HG03432 (cell line): ENCODE measurements around the gene DOK6.

Experiments
- ATAC-seq: cut with Tn5 transposase; IDR thresholded peaks from one replicate; pipeline ENCODE4 v1.9.1; 2021; ENCODE audit warnings: mild to moderate bottlenecking, moderate library complexity; ENCODE audit not compliant: unreplicated experiment

DOK6 gene

DNA sequence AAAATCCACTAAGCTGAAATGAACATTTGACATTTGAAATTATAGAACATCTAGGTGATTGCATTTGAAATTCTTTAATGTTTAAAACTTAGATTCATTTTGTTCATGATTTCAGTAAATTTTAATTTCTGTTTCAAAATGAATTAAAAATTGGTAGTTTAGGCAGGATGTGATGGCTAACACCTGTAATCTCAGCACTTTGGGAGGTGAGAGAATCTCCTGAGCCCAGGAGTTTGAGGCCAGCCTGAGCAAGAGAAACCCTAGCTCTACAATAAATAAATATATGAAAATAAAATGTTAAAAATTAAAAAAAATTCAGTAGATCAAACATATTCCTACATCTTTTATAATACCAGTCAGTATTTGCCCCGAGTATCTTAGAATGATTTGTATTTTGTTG lies 330.0 kb downstream of the DOK6 start:
- ATAC-seq = no peak

DNA sequence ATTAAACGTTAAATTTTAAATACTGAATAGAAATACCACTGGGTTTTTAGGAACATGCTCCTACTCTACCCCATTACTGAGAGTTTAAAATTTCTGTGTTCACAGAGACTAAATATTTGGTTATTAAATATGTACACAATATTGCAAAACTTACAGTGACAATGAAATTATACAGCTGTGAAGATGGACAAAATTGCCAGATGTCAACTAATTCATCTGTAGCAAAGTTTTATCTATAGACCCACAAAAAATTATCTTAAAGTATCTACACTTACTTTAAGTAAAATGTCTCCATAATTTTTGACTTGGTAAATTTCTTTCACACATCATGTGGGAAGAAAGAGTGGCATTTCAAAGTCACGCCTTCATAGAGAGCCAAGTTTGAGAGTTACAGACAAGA lies 333.8 kb downstream of the DOK6 start:
- ATAC-seq = no peak

DNA sequence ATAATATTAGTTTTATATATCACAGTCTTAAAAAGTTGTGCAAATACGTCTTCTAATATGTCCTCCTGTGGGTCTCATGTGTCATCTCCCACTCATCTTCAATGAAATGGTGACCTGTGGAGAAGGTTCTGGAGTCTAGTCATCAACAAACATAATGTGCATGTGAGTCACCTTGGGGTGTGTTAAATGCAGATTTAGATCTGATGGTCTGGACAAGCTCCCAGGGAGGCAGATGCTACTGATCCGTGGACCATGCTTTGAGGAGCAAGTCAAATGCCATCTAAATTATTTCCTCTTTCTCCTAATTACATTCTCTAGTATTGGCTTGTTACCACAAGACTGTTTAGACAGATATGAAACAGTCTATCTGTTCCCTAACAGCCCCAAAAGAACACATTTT lies 336.0 kb downstream of the DOK6 start:
- ATAC-seq = no peak

DNA sequence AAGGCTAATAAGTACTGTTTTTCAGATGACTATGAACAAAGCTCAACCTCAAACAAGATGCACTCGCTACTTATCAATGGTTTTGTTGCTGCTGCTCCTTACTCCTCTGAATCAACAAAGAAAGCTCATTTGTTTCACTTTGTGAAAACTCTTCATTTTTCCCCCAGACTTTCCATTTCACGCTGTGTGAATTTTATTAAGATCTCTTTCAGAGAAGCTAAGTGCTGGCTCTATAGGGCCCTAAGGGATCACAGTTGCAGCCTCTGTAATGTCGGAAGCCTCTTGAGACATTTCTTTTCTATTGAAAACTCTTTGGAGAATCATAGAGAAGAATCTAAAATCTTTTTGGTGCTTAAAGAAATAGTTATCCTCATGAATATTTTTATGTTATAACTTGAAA lies 337.2 kb downstream of the DOK6 start:
- ATAC-seq = no peak

DNA sequence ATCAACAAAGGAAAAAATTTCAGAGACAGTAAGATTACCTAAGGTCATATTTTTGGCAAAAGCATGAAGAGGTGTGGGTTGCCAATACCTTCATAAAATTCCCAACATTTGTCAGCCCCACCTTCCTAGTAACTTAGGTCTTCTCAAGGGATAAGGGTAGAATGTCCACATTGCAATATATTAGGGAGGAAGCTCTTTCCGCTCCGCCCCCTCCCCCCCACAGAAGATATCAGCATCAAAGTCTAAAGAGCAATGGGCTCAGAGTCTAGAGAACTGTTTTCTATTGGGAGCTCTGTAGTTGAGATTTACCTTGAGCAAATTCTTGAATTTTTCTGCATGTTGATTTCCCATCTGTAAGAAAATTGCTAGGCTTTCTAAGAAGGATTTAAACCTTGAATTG lies 346.7 kb downstream of the DOK6 start:
- ATAC-seq = no peak

DNA sequence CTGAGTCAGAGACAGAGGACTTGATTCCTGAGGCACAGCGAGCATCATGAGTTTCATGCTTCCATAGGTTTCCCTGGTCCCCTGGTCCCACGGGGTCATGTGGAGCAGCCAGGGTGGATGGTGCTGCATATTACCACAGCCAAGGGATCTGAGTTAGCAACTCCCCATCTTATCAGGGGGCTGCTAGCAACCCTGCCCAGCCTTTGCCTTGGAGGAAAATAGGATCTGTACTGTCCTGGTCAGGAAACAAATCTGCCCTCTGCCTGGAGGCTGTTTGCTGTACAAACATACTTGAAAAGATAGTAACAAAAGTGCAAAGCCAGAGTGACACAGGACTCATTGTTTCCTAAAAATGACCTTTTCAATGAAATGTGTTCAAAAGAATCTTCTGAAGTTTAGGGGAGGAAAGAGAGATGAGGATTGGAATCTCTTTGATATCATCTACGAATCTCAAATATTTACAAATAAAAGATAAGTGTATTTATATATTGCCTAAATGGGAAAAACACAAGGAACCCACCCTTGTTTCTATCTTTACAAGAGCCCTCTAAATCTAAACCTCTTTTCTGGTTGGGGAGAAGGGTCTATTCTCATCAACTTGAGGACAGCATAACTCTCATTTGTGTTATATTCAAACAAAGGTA lies 352.2 kb downstream of the DOK6 start:
- no peak for ATAC-seq

DNA sequence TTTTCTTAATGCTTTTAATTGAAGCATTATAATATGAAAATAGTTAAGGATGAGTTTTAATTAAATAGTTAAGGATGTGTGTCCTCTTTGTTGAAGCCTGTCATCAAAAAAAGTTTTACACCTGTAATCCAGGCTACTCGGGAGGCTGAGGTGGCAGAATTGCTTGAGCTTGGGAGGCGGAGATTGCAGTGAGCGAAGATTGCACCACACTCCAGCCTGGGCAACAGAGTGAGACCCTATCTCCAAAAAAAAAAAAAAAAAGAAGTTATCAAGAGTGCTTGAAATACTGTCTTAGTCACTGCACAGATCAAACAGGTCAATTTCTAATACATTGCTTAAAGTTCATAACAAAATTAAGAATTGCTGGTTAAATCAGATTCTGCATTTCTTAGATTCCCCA lies 353.4 kb downstream of the DOK6 start:
- ATAC-seq = no peak

DNA sequence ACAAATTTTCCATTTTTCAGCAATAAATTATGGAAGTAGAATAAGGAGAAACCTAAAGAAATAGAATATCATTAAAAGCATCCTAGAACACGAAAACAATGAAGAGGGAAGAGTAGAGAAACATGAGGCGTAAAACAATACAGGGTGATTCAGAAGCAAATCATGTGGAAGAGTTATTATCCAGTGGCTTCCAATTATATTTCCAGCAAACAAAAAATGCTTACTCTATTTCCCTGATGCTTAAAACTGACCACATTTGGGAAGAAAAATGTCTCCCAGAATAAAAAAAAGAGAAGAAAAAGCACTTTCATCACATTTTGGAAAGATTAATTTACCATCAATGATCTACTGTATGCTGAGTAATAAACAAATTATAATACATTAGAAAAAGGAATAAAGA lies 354.4 kb downstream of the DOK6 start:
- no peak for ATAC-seq

DNA sequence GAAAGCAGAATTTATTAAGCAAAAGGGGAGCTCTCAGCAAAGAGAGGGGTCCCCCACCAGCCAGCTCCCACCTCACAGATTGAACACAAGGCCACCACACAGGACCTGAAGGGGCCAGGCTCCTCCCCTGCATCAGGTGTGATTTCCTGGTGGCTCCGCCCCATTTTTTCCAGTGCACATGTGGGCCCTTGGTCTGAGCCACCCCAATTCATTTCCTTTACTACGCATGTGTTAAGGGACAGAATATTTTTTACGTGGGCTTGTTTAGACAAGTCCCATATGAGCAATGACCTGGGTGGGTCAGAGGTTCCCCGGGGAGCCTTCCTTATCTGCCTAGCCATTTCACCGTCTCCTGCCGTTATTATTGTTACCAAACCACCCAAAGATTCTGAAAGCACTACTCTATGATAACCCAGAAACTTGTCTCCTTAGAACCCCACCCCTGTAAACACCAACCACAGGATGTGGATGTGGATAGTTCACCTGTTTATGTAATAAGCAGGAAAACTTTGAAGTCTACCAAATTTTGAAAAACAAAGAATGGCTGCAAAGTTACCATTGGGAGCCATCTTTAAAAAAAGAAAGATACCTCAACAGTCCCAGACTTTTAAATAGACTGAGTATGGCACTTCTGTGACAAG lies 355.3 kb downstream of the DOK6 start:
- ATAC-seq = no peak

DNA sequence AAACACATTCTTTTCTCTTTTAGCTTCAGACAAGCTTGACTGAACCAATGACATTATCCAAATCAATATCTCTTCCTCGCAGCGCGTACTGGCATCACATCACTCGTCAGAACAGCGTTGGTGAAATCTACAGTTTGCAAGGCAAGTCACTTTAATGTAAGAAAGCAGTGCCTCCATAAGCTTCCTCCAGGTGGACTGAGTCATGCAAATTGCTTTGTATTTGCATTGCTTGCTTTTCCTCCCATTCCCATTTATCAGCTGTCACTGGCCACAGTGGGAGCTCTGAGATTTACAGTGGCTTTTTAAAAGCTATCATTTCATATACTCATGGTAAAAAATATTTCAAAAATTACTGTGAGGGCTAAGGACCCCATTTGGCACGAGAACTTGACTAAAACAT lies 357.0 kb downstream of the DOK6 start:
- ATAC-seq = no peak

DNA sequence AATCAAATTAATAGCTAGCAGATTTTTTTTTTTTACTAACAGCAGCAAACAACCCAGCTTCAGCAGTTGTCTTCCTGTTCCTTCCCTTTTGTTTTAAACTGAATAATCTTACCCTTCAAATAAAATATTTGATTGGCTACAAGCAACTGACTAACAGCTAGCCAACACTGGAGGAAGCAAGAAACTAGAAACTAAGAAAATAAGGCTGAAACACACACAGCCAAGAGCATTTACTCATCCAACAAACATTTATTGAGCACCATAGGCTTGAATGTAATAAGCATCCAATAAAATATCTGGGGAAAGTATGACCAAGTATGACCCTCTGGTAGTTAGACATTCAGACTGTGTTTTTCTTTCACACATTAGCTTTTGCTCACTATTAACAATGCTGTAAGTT lies 357.8 kb downstream of the DOK6 start:
- no peak for ATAC-seq

DNA sequence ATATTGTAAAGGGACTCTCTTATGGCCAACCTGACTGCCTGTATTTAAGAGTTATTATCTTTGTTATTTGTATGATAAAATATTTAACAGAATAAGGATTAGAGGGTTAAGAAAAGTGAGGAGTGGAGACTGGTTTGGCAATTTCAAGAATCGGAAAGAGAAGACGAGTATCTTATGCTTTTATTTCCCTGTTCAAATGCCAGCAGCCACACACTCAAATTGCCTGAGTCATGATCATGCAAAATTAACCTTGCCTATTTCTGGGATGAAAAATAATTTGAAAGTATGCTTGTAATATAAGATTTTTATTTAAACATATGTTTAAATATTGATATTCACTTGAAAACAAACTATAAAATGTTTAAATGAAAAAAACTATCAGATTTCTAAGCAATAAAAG lies 358.4 kb downstream of the DOK6 start:
- ATAC-seq = no peak

DNA sequence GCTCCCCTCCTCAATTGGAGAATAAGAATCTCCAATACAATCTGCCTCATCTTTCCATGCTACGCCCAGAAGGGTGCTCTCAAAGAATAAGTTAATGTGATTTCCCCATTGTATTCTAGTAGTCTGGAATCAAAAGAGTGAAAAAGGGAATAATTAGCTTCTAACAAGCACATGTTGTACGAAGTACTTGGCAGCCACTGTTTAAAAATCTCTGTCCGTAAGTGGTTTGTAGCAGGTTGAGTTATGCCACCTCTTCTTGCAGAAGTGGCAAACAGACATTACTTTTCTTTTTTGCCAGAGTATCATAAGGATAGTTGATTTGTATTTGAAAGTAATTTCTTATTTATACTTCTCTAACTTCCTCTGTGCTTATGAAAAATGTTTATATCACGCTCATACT lies 362.3 kb downstream of the DOK6 start:
- ATAC-seq = no peak

DNA sequence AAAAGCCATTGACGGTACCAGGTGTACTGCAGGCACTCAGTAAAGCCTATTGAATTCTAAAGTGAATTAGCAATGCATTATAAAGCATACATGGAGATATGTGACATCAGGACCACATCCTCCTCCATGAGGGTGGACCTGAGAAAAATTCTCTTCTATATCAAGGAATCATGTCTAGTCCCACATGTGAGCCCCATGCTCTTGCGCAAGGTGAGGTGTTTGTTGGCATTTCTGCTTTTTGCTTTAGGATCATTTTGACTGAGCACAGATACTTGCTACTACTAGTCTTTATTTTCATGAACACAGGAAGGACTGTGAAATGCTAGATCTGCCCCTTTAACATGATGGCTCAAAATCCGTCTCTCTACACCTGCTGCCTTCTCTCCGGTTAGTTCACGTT lies 363.1 kb downstream of the DOK6 start:
- ATAC-seq = no peak

DNA sequence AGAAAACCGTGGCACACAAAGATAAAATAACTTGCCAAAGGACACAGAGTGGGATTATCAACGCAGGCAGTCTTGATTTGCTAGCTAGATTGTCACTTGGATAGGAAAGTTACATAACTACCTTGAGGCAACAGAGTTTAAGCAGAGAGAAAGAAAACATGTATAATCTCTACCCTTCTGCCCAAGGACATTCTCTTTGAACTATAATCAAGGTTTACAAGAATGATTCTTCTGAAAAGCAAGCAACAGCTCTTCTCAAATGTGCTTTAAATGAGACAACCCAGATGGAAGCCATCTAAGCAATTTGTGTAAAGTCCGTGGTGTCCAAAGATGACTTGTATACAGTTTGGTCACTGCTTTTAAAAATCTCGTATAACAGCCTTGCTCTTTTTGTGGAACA lies 369.6 kb downstream of the DOK6 start:
- no peak for ATAC-seq

DNA sequence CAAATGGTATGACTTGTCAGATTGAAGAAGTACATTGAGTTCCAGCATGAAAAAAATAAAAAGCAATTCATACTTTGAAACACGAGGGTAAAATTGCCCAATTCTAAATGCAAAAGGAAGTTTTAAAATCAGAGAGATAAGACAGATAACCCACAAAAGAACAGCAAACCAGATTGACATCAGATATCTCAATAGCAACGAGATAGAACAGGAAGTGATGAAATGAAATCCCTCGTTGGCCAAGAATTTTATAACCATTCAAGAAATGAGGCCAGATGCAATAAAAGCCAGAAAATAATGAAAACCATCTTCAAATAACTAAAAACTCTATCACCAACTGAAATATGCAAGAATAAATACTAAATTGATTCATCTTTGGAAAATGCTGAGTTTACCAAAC lies 374.1 kb downstream of the DOK6 start:
- ATAC-seq = no peak

DNA sequence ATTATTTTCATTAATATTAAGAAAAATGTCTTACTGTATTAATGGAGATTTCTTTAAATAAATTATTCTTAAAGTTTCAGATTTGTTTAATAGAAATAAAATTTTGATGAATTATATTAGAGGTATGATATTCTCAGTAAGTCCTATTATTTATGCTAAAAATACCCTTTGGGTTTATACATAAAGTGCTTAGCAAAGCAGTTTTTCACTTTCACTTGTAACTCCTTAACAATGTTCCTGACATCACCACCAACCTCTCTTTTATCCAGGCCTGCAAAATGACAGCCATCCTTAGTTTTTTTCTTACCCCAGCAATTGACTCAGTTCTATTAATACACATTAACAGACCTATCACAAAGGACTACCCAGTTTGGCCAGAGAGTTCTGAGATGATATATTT lies 376.6 kb downstream of the DOK6 start:
- no peak for ATAC-seq

DNA sequence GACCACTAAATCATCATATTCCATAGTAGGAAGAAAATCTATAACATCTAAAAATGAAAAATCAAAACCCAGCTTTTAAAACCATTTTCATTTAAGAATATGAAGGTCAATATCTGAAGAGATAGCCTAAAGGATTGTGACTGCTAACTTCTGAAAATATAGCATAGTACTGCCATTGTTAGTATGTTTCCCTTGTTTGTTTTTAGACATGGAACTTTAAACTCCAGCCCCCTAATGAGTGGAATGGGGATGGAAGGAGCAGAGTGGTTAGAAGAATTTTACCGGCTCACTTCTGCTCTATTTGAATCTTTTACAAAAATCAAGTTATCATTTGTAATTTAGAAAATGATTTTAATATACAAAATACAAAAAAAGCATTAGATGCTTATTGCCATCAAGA lies 378.0 kb downstream of the DOK6 start:
- ATAC-seq = no peak

DNA sequence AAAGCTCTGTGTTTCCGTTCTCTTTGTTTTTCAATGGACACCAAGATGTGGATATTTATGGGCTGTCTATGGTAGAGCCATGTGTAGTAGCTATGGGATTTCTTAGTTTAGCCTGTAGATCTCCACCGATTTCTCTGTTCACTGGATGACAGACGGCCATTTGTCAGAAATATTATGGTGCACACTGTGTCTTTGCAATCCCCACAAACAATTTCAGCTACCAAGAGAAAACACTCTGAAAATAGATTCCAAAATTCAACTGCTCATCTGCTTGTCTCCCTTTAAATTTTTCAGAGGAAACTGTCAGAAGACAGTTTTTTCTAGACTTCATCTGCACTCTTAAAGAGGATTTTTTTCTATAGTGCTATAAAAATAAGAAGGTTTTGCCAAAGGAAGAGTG lies 380.2 kb downstream of the DOK6 start:
- no peak for ATAC-seq

DNA sequence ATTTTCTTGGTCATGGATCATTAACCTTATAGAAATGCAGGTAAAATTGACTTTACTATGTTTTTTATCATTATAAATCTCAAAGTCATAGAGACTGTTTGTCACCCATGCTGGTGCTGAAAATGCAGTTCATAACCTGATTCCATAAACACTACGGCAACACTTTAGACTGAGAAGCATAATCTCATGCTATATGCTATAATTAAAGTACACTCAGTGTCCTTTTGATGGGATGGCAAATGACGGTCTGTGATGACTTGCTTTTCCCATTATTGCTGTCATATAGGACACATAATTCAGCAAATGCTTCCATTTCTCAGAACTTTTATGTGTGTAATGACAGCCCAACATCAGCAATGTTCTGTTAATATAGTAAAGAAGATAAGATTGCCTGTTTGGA lies 384.1 kb downstream of the DOK6 start:
- ATAC-seq = no peak

DNA sequence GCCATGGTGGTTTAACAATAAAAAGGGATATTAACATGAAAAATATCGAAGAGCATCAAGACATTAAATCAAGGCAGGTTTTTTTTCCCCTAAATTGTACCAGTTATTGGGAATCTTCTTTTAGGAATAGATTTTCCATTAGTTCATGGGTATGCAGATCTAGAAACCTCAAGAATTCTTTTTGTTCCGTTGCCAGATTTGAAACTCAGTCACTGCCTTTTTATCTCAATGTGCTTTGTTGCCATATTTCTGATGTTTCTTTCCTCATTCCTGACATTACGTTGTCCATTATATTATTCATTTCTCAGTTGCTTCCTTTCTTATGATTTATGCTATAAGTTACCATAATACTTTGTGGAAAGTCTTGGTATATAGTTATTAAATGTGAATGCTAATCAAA lies 384.8 kb downstream of the DOK6 start:
- ATAC-seq = no peak

DNA sequence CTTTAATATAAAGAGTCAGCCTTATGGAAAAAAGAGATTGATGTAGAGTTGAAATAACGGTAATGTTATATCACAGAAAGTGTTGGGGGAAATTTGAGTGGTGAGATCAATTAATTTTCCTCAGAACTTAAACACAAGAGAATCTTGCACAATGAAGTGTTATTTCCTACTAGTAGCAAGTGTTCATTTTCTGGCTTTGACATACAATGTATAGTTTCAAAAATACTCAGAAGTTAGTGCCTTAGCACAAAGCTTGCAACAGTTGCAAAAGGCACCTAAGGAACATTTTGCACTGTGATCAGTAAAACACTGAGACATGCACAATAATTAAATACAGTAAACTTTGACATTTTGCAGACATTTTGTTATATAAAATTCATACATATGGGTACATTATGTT lies 385.7 kb downstream of the DOK6 start:
- no peak for ATAC-seq

DNA sequence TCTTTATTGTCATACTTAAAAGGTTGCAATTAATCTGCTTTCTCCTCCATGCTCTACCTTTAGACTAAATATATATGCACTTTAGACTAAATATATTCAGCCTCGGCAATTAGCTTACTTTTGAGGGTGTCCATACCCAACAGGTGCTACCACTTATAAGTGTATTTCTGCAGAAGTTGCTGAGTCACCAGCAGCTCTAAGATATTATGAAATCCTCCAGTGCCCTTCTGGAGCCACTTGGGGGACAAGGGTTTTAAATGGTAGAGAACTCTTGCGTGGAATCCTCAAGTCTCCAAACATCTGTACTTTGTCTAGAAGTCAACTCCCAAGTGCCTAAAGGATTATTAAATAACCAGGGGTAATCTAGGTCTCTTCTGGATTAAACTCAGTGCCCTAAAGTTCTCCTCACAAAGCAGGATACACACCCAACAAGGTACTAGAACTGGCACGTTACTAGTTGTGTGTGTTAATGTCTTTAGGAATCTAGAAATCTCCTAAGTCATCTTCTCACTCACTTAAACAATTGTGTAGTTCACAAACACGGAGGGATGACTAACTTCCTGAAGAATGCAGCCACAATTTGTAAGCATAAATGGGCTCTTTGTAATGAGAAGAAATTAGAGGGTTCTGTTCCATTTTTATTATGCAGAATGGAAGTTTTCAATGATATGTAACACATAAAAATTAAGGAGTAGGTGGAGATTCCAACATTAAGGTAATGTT lies 387.3 kb downstream of the DOK6 start:
- ATAC-seq = no peak
